GM12878 (cell line): ENCODE data around the gene ATP8A1. TPM values are rescaled to one million over a fixed set of nuclear protein-coding genes. Genes with fewer than 3 reads are reported as not detected.

ENCODE experiments used
- ATAC-seq: fragments of 200-7000 bp; cut with Tn5 transposase; 3 replicates; pipeline ENCODE4 v1.9.1; 2020; ENCODE audit warnings: mild to moderate bottlenecking, moderate library complexity
- BruUV-seq: library from RNA; stranded (reverse); fragments of 400-500 nt; replicated peaks from 2 replicates; lab custom pipeline; 2021; lab: Mats Ljungman, UMichigan
- CTCF ChIA-PET: fragments of 300-600 bp; sonication (Branson Sonifier 250); formaldehyde crosslinking; extraction: SDS; loops from one replicate; lab custom pipeline; 2021; ENCODE audit warnings: inconsistent platforms; lab: Yijun Ruan, JAX
- POLR2A ChIA-PET: fragments of 350-600 bp; formaldehyde crosslinking; extraction: SDS; loops from one replicate; lab custom pipeline; 2021; ENCODE audit warnings: inconsistent platforms; lab: Charles Lee
- RAD21 ChIA-PET: fragments of 300-600 bp; sonication (Branson Sonifier 250); formaldehyde crosslinking; loops from one replicate; lab custom pipeline; 2023; ENCODE audit warnings: antibody characterized with exemption; ENCODE audit not compliant: unreplicated experiment; lab: Charles Lee
- SMC1A ChIA-PET: fragments of 300-600 bp; sonication (Branson Sonifier 250); formaldehyde crosslinking; loops from one replicate; lab custom pipeline; 2023; ENCODE audit not compliant: unreplicated experiment, uncharacterized antibody; lab: Charles Lee
- DNase-seq: peaks from one replicate; pipeline ENCODE4 v3.0.0-alpha.2; 2011; ENCODE audit warnings: low read depth, low spot score
- FAIRE-seq: peaks from 3 replicates; lab custom pipeline; 2011; peaks lifted over from hg19 to GRCh38; lab: Jason Lieb, UNC
- H2AFZ ChIP-seq: 2 replicates; pipeline ENCODE4 v1.6.0; 2011; ENCODE audit warnings: low read depth, low read length, control low read depth; ENCODE audit not compliant: control insufficient read depth
- H3K27ac ChIP-seq: 2 replicates; pipeline ENCODE4 v1.5.1; 2011; ENCODE audit warnings: control low read depth; ENCODE audit not compliant: control insufficient read depth, insufficient read depth
- H3K27me3 ChIP-seq, 2 experiments: replicated peaks in 1 of 2; 2 replicates each; pipeline versions ENCODE4 v1.6.0 to v1.6.1; 2011; ENCODE audit warnings: low read length in 1 of 2; ENCODE audit not compliant: control insufficient read depth in 2 of 2, insufficient read depth in 2 of 2
- H3K36me3 ChIP-seq, 2 experiments: 2 replicates each; pipeline ENCODE4 v1.5.1; 2011; ENCODE audit warnings: low read length in 1 of 2; ENCODE audit not compliant: control insufficient read depth in 2 of 2, insufficient read depth in 2 of 2
- H3K4me1 ChIP-seq: 2 replicates; pipeline ENCODE4 v1.6.1; 2011; ENCODE audit warnings: mild to moderate bottlenecking, low read length, moderate library complexity, mixed read lengths; ENCODE audit not compliant: control insufficient read depth, insufficient read depth
- H3K4me2 ChIP-seq: 2 replicates; pipeline ENCODE4 v1.6.0; 2011; ENCODE audit warnings: control low read depth; ENCODE audit not compliant: control insufficient read depth, insufficient read depth
- H3K4me3 ChIP-seq: fragments of 200-600 bp; sonication (generic); 2 replicates; pipeline ENCODE4 v1.5.1; 2016
- H3K79me2 ChIP-seq: 2 replicates; pipeline ENCODE4 v1.6.0; 2011; ENCODE audit warnings: low read length; ENCODE audit not compliant: control insufficient read depth, insufficient read depth
- H3K9ac ChIP-seq: 2 replicates; pipeline ENCODE4 v1.8.0; 2011; ENCODE audit warnings: low read length, control low read depth, mixed read lengths; ENCODE audit not compliant: control insufficient read depth, insufficient read depth
- H3K9me3 ChIP-seq: replicated peaks from 3 replicates; pipeline ENCODE4 v1.5.1; 2011; ENCODE audit warnings: mild to moderate bottlenecking, low read length; ENCODE audit not compliant: control insufficient read depth, insufficient read depth
- H4K20me1 ChIP-seq: 2 replicates; pipeline ENCODE4 v1.6.0; 2011; ENCODE audit not compliant: control insufficient read depth, insufficient read depth
- ASH2L ChIP-seq: fragments of 300-600, 200-600 bp; sonication (generic); IDR thresholded peaks from 2 replicates; pipeline ENCODE4 v1.6.1; 2017; ENCODE audit warnings: low read depth, mild to moderate bottlenecking, borderline replicate concordance
- DPF2 ChIP-seq: fragments of 450-650 bp; IDR thresholded peaks from 2 replicates; pipeline ENCODE4 v1.6.1; 2017; ENCODE audit warnings: mild to moderate bottlenecking
- E2F4 ChIP-seq: IDR thresholded peaks from 2 replicates; pipeline ENCODE4 v1.6.1; 2012; ENCODE audit warnings: low read depth, low read length, improper control_type of control experiment
- E2F8 ChIP-seq: fragments of 450-650 bp; IDR thresholded peaks from 2 replicates; pipeline ENCODE4 v1.6.1; 2018; ENCODE audit warnings: mild to moderate bottlenecking, low read depth, moderate library complexity; ENCODE audit not compliant: partially characterized antibody
- JUND ChIP-seq: IDR thresholded peaks from 2 replicates; pipeline ENCODE4 v1.6.1; 2012; ENCODE audit warnings: low read depth, mild to moderate bottlenecking, low read length, improper control_type of control experiment, moderate library complexity
- KAT2A ChIP-seq: conservative IDR thresholded peaks from 2 replicates; pipeline ENCODE4 v1.6.1; 2011; ENCODE audit warnings: low read depth, low read length; ENCODE audit not compliant: control insufficient read depth
- MEF2A ChIP-seq: IDR thresholded peaks from 2 replicates; pipeline ENCODE4 v1.6.1; 2011; ENCODE audit warnings: low read depth, mild to moderate bottlenecking, low read length, moderate library complexity; ENCODE audit not compliant: insufficient read depth
- NFIC ChIP-seq: IDR thresholded peaks from 2 replicates; pipeline ENCODE4 v1.6.1; 2012; ENCODE audit warnings: low read depth, mild to moderate bottlenecking, inconsistent platforms, low read length, moderate library complexity
- NFYB ChIP-seq: IDR thresholded peaks from 2 replicates; pipeline ENCODE4 v1.6.1; 2011; ENCODE audit warnings: low read depth, mild to moderate bottlenecking, low read length, improper control_type of control experiment, moderate library complexity; ENCODE audit not compliant: insufficient read depth
- YY1 ChIP-seq: IDR thresholded peaks from 2 replicates; pipeline ENCODE4 v1.6.1; 2011; ENCODE audit warnings: low read depth, mild to moderate bottlenecking, low read length
- ZNF687 ChIP-seq: fragments of 450-650 bp; IDR thresholded peaks from 2 replicates; pipeline ENCODE4 v1.6.1; 2017; ENCODE audit warnings: mild to moderate bottlenecking, moderate library complexity
- WGBS: methylation state at CpG from one replicate; pipeline ENCODE4 v1.1.6; 2016; ENCODE audit warnings: low lambda C conversion rate; ENCODE audit not compliant: insufficient replicate concordance, insufficient coverage; ENCODE audit errors: missing lambda C conversion rate; 5-methylcytosine and 5-hydroxymethylcytosine counted together
- in situ Hi-C: fragments of 300-500 bp; cut with MboI; formaldehyde crosslinking; loops from 9 replicates; pipeline ENCODE4 v1.14.3; 2018; ENCODE audit warnings: mixed read lengths
- intact Hi-C: fragments of 100-400 bp; cut with micrococcal nuclease; formaldehyde crosslinking; loops from one replicate; pipeline ENCODE4 v1.14.2; 2022; ENCODE audit not compliant: unreplicated experiment
- polyA plus RNA-seq, 11 experiments: library from polyadenylated mRNA; depleted of rRNA in 4 of 11; unstranded in 6 of 11; stranded (reverse) in 5 of 11; fragments of >200 nt; fragmentation: Nextera tagmentation in 4 of 11; fragmentation: Illumina TruSeq in 1 of 11; extraction: Ambion mirVana in 4 of 11; extraction: Trizol in 1 of 11; gene quantifications; 1 replicate in 1 of 11; 2 replicates in 10 of 11; pipeline versions ENCODE4 v1.2.1 to v1.2.3, GENCODE V29; 2011 to 2016; ENCODE audit warnings: inconsistent platforms in 2 of 11, missing spikeins in 2 of 11, low read depth in 1 of 11
- total RNA-seq, 4 experiments: library from RNA; depleted of rRNA in 3 of 4; stranded (reverse); fragments of >200 nt in 3 of 4; fragmentation: Illumina TruSeq in 1 of 4; extraction: Trizol in 1 of 4; gene quantifications; 2 replicates each; pipeline versions ENCODE4 v1.2.1 to v1.2.3, GENCODE V29; 2013 to 2021

ATP8A1 gene
- total and polyA plus RNA-seq, 10 of the 15 experiments (the other 5 are each of a cell fraction or from before 2014, with no cell fraction given): 9.0 to 116 (median 37.3) TPM

- Histone ChIP-seq H3K27ac (no peak overlapping the region), H2AFZ (no peak overlapping the region), H3K4me3 (no peak overlapping the region), H3K9ac (no peak overlapping the region), H3K4me2 (no peak overlapping the region), H3K4me1 (no peaks in the 10 kb centered on the region), H3K36me3 (peaks cover 3 to 17% of the 10 kb centered on the region in 2 experiments), H3K9me3 (no peaks in the 10 kb centered on the region), H3K27me3 (no peaks in the 10 kb centered on the region), H4K20me1 (no peaks in the 10 kb centered on the region), H3K79me2 (no peaks in the 10 kb centered on the region)
- ChIA-PET POLR2A (no interaction called here), CTCF (interaction anchor here (2.1 to 2.6 kb wide), 2 partner anchors 23 to 127 kb away, joined by 8 to 11 read pairs; no protein-coding TSS in a partner anchor), SMC1A (interaction anchor here (1.1 to 5.5 kb wide), 8 partner anchors 8 to 213 kb away, joined by 3 to 30 read pairs (median 4); no protein-coding TSS in a partner anchor), RAD21 (no interaction called here)
- BruUV-seq: no TSS peak
- FAIRE-seq (no peak), DNase-seq (no peak), ATAC-seq (no peak)
- in situ Hi-C loops (no loop called here), intact Hi-C loops (no loop called here)
- WGBS: over 99% methylated on average over 8 of the region's 8 CpGs
- TF ChIP-seq DPF2 (no peak), JUND (no peak), ASH2L (no peak), ZNF687 (no peak), KAT2A (no peak), MEF2A (no peak), YY1 (no peak), E2F8 (no peak), NFYB (no peak), NFIC (no peak), E2F4 (no peak)
These were observed 159.6 kb downstream of the ATP8A1 start for GRCh38 chr4:42497142-42497910.
